Ishikawa (cell line): ENCODE results near the gene TAF4.

Source experiments
- CREB1 ChIP-seq: IDR thresholded peaks from 2 replicates; pipeline ENCODE4 v1.6.1; 2012; ENCODE audit warnings: low read depth
- EP300 ChIP-seq: IDR thresholded peaks from 2 replicates; pipeline ENCODE4 v1.6.1; 2012; ENCODE audit warnings: borderline replicate concordance
- FOXM1 ChIP-seq: IDR thresholded peaks from 2 replicates; pipeline ENCODE4 v1.6.1; 2012; ENCODE audit warnings: low read depth, borderline replicate concordance
- MAX ChIP-seq: IDR thresholded peaks from 2 replicates; pipeline ENCODE4 v1.6.1; 2012
- TAF1 ChIP-seq: IDR thresholded peaks from 2 replicates; pipeline ENCODE4 v1.6.1; 2012; ENCODE audit warnings: low read depth, mild to moderate bottlenecking

GRCh38 chr20:62030834-62031434, 34.7 kb downstream of the TAF4 start:
- TF ChIP-seq TAF1 (no peak), MAX (no peak), EP300 (no peak), CREB1 (no peak), FOXM1 (no peak)
